ENCODE measurements around the gene UBXN6.

The UBXN6 gene

DNA sequence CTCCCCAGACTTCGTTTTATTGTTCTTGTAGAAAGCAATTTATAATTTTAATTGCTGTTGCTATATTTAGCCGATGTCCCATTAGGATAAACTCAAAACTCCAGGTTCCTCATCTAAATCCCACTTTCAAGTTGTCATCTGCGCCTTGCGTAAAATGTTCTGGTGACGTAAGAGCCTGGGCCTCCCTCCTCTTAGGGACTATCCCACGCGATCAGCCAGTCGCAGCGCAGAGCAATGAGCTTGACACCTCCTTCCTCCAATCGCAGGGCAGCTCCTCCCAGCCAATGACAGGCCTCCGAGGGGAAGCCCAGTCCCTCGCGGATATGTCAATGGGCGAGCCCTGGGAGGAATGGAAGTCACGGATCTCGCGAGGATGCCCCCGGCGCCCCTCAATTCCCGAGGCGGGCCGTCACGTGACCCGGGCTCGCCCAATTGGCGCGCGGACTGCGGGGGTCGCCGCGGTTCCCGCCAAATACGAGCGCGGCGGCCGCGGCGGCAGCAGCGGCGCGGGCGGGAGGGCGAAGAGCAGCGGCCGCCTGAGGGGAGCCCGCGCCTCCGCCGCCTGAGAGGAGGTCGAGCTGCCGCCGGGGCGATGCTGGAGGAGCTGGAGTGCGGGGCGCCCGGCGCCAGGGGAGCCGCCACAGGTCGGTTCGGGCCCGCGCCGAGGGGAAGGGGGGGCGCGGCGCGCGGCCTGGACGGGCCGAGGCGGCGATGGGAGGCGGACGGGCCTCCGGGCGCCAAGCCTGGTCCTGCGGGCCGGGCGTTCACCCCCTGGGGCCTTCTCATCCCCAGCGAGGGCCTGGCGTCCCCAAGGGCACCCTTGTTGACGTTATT is 55.2 kb downstream of the UBXN6 start, which contains the start of gene CHAF1A:
TSS of gene CHAF1A (plus strand) at position 470 of the 834 bp plus-strand sequence. CDS start at position 593, 123 bp downstream.
- DNase-seq, result peak; percentile 99

DNA sequence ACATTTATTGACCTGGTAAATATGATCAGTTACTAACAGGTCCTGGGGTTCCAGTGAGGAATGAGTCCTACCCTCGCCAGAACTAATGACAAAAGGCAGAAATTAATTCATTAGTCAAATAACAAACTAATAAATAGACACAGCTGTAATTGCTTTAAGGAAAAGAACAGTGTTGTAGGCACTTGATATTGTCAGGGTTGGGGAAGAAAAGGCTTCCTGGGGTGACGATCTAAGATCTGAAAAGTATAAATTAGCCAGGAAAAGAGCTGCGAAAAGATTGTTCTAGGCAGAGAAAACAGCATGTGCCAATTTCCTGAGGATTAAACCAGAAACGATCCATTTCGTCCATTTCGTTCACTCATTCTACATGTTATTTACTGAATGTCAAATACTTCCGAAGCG is 55.8 kb downstream of the UBXN6 start:
- DNase-seq, result no peak

DNA sequence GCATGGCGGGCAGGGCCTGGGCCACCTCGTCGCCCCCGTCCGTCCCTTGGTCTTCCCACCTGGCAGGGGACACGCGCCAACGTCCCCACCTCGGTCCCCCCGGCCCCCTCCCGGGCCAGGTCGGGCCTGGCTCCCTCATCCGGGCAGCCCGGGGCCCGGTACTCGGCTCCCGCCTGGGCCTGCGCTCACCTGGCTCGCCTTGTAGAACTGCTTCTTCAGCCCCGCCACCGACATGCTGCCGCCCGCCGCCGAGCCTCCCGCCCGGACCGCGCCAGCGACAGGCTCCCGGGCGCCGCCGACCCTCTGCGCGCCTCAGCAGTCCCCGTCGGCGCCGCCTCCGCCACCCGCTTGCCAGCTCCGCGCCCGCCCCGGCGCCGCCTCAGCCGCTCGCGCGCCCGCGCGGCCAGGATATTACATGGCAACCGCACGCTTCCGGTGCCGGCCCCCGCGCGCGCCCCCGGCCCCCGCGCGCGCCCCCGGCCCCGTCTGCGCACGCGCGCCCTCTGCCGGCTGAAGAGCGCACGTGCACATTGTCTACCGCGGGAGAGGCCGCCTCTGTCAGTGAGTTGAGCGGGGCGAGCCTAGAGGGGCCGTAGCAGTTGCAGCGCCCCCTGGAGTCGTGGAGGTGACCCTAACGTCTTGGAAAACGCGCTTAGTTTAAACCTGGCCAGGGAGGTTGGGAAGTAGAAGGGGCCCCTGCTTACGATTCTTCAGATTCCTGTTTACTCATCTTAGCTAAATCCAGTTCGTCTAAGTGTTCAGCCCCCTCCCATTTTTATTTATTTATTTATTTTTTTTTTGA is 57.3 kb downstream of the UBXN6 start, which contains the start of gene SH3GL1:
TSS of gene SH3GL1 (minus strand) at position 413 of the 802 bp plus-strand sequence. CDS start at position 234, 179 bp downstream.
- peak; percentile 94 for DNase-seq

GRCh38 chr19:4399812-4400134 is 57.8 kb downstream of the UBXN6 start:
- no peak for DNase-seq

DNA sequence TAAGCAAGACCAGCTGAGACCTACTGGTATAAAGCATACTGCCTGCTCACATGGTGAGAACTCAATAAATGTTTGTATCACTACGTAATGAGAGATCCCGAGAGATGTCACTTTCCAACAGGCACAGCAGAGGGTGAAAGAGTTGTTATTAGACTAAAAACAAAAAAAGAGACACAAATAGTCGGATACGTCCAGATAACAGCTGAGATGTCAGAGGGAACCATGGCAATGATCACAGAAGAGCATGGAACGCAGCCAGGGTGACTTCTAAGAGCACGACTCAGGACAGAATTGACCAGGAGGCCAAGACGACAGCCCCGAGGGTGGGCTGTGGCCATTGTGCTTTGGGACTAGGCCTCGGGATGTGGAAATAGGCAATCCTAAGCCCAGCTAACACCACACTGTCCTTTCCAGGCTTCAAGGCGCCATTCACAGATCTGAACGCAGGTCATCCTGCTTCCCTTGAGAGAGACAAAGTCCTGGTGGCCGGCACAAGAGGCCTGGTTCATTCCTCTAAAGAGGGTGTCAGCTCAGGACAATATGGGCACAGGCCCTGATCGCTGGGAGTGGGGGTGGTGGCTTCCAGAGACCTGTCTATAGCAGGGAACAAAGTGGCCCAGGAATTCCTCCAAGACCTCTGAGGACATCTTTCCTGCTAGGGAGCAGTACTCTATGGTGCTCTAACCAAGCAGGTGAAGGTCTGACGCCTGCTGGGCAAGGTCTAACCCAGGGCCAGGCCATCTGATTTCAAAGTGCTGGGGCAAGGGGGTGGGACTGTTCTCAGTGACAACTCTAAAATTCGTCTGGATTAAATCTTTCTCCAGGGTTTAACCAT is 60.4 kb downstream of the UBXN6 start:
- DNase-seq, result no peak
